SU-DHL-6 (cell line): ENCODE data around the gene HAUS5.
"Not testable (repeated sequence)": the region's sequence is repeated elsewhere in the genome, so short reads cannot be mapped to it uniquely, and the experiment has no call there.

Experiments used
- H2AFZ ChIP-seq: fragments of 200-600 bp; sonication (generic); 2 replicates; pipeline ENCODE4 v1.6.1; 2014; ENCODE audit warnings: low read depth, mild to moderate bottlenecking, moderate library complexity, mixed read lengths, antibody characterized with exemption, low read length; ENCODE audit not compliant: severe bottlenecking
- H3F3A ChIP-seq: fragments of 200-600 bp; shearing (Covaris generic); 2 replicates; pipeline ENCODE4 v1.6.0; 2016; ENCODE audit warnings: antibody characterized with exemption, mild to moderate bottlenecking; ENCODE audit not compliant: insufficient read depth
- H3K27ac ChIP-seq: fragments of 200-600 bp; sonication (generic); 2 replicates; pipeline ENCODE4 v1.5.1; 2016; ENCODE audit warnings: low read depth, mild to moderate bottlenecking, low read length, moderate library complexity, mixed read lengths
- H3K27me3 ChIP-seq: fragments of 200-600 bp; sonication (generic), shearing (Covaris generic); 2 replicates; pipeline ENCODE4 v1.6.0; 2014; ENCODE audit warnings: mild to moderate bottlenecking, low read length
- H3K36me3 ChIP-seq: fragments of 200-600 bp; sonication (generic); 2 replicates; pipeline ENCODE4 v1.6.1; 2014; ENCODE audit warnings: mild to moderate bottlenecking, low read length, mixed read lengths
- H3K4me2 ChIP-seq: fragments of 300-600, 200-600 bp; shearing (Covaris generic), sonication (generic); 2 replicates; pipeline ENCODE4 v1.6.0; 2014; ENCODE audit warnings: low read length, low read depth, mild to moderate bottlenecking; ENCODE audit not compliant: poor library complexity, severe bottlenecking
- H3K4me3 ChIP-seq: fragments of 200-600 bp; sonication (generic); 2 replicates; pipeline ENCODE4 v1.5.1; 2014; ENCODE audit warnings: antibody characterized with exemption, low read length, mild to moderate bottlenecking, mixed read lengths; ENCODE audit not compliant: insufficient read depth, poor library complexity, severe bottlenecking
- H3K79me2 ChIP-seq: fragments of 200-600 bp; sonication (generic); 2 replicates; pipeline ENCODE4 v1.6.1; 2014; ENCODE audit warnings: mild to moderate bottlenecking, low read length, moderate library complexity; ENCODE audit not compliant: insufficient read depth
- H3K9ac ChIP-seq: fragments of 200-600 bp; sonication (generic); 2 replicates; pipeline ENCODE4 v1.7.0; 2014; ENCODE audit warnings: mild to moderate bottlenecking, low read length
- H3K9me2 ChIP-seq: fragments of 200-600 bp; sonication (generic); replicated peaks from 2 replicates; pipeline ENCODE4 v1.6.1; 2014; ENCODE audit warnings: low read length; ENCODE audit not compliant: insufficient read depth
- H3K9me3 ChIP-seq: fragments of 200-600 bp; sonication (generic); 2 replicates; pipeline ENCODE4 v1.6.1; 2014; ENCODE audit warnings: low read length, mixed read lengths; ENCODE audit not compliant: insufficient read depth
- H4K20me1 ChIP-seq: fragments of 200-600 bp; sonication (generic); 2 replicates; pipeline ENCODE4 v1.6.1; 2014; ENCODE audit warnings: low read depth, mild to moderate bottlenecking, antibody characterized with exemption, low read length, moderate library complexity, mixed read lengths
- EZH2phosphoT487 ChIP-seq: fragments of 200-600 bp; sonication (generic), shearing (Covaris generic); conservative IDR thresholded peaks from 2 replicates; pipeline ENCODE4 v1.6.1; 2018; ENCODE audit warnings: mild to moderate bottlenecking, antibody characterized with exemption, low read length, moderate library complexity, mixed read lengths
- TF ChIP-seq, protein P1 (sequence below): fragments of 200-600 bp; sonication (generic); IDR thresholded peaks from one replicate; pipeline ENCODE4 v1.5.1; 2017; ENCODE audit warnings: antibody characterized with exemption, mild to moderate bottlenecking, low read length, moderate library complexity; ENCODE audit not compliant: insufficient read depth, poor library complexity, severe bottlenecking

HAUS5 gene

DNA sequence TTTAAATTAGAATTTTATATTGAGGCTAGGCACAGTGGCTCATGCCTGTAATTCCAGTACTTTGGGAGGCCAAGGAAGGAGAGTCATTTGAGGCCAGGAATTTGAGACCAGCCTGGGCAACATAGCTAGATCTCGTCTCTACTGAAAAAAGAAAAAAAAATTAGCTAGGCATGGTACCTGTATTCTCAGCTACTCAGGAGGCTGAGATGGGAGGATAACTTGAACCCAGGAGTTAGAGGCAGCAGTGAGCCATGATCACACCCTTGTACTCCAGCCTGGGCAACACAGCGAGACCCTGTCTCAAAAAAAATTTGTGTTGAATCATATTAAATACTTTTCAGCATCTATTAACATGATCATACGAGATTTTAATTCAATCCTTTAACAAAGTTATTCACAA, 21.7 kb upstream of the HAUS5 start:
- no peaks in the 10 kb centered on the region for H3K36me3 ChIP-seq
- no peak overlapping the region for H3K27ac ChIP-seq
- no peak overlapping the region for H2AFZ ChIP-seq
- H3F3A ChIP-seq: no peaks in the 10 kb centered on the region
- H4K20me1 ChIP-seq: no peaks in the 10 kb centered on the region
- H3K4me2 ChIP-seq: no peak overlapping the region
- H3K79me2 ChIP-seq: no peaks in the 10 kb centered on the region
- H3K27me3 ChIP-seq: no peaks in the 10 kb centered on the region
- no peaks in the 10 kb centered on the region for H3K9me3 ChIP-seq
- no peak overlapping the region for H3K9ac ChIP-seq
- H3K4me3 ChIP-seq: no peak overlapping the region
- TF ChIP-seq, protein P1, sequence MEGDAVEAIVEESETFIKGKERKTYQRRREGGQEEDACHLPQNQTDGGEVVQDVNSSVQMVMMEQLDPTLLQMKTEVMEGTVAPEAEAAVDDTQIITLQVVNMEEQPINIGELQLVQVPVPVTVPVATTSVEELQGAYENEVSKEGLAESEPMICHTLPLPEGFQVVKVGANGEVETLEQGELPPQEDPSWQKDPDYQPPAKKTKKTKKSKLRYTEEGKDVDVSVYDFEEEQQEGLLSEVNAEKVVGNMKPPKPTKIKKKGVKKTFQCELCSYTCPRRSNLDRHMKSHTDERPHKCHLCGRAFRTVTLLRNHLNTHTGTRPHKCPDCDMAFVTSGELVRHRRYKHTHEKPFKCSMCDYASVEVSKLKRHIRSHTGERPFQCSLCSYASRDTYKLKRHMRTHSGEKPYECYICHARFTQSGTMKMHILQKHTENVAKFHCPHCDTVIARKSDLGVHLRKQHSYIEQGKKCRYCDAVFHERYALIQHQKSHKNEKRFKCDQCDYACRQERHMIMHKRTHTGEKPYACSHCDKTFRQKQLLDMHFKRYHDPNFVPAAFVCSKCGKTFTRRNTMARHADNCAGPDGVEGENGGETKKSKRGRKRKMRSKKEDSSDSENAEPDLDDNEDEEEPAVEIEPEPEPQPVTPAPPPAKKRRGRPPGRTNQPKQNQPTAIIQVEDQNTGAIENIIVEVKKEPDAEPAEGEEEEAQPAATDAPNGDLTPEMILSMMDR: no peak
- no peak for TF ChIP-seq EZH2phosphoT487
- no peaks in the 10 kb centered on the region for H3K9me2 ChIP-seq

DNA sequence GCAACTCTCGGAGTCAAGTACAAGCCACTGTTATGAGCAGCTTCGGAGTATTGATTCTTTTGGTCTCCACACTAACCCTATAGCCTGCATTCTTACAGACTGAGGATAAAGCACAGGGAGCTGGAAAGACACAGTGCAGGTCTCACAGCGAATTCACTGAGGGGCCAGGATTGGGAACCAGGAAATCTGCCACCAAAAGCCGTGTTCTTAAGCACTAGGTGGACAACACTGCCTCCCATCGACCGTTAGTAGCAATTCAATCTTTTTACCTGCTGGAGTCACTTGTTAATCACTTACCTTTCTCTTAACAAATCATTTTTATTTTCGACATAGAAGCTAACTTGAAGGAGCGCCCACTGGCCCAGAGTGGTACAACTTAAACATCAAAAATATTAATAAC, 20.3 kb upstream of the HAUS5 start:
- H3K4me3 ChIP-seq: no peak overlapping the region
- H3K9ac ChIP-seq: no peak overlapping the region
- no peak overlapping the region for H2AFZ ChIP-seq
- TF ChIP-seq, protein P1: peak; percentile 49
- TF ChIP-seq EZH2phosphoT487: no peak
- H3K4me2 ChIP-seq: no peak overlapping the region
- H4K20me1 ChIP-seq: no peaks in the 10 kb centered on the region
- no peak overlapping the region for H3K27ac ChIP-seq
- no peaks in the 10 kb centered on the region for H3K9me3 ChIP-seq
- H3K27me3 ChIP-seq: no peaks in the 10 kb centered on the region
- H3F3A ChIP-seq: no peaks in the 10 kb centered on the region
- no peaks in the 10 kb centered on the region for H3K36me3 ChIP-seq
- H3K79me2 ChIP-seq: no peaks in the 10 kb centered on the region
- no peaks in the 10 kb centered on the region for H3K9me2 ChIP-seq

- H3K4me2 ChIP-seq, H3K9me3 ChIP-seq, H3K9ac ChIP-seq, H3K27me3 ChIP-seq, H3K9me2 ChIP-seq, H3K27ac ChIP-seq, H2AFZ ChIP-seq, H3K36me3 ChIP-seq, H4K20me1 ChIP-seq, H3F3A ChIP-seq, H3K4me3 ChIP-seq, H3K79me2 ChIP-seq: not testable (repeated sequence)
These were observed 17.5 kb upstream of the HAUS5 start for GRCh38 chr19:35595026-35595425.

- no peak overlapping the region for H3K4me2 ChIP-seq
- no peaks in the 10 kb centered on the region for H3K9me3 ChIP-seq
- H3K36me3 ChIP-seq: no peaks in the 10 kb centered on the region
- H3K79me2 ChIP-seq: no peaks in the 10 kb centered on the region
- no peak for TF ChIP-seq EZH2phosphoT487
- TF ChIP-seq, protein P1: no peak
- H3K27ac ChIP-seq: no peak overlapping the region
- H3K9me2 ChIP-seq: no peaks in the 10 kb centered on the region
- H3K9ac ChIP-seq: no peak overlapping the region
- H4K20me1 ChIP-seq: no peaks in the 10 kb centered on the region
- no peak overlapping the region for H2AFZ ChIP-seq
- H3K27me3 ChIP-seq: no peaks in the 10 kb centered on the region
- H3K4me3 ChIP-seq: no peak overlapping the region
- H3F3A ChIP-seq: no peaks in the 10 kb centered on the region
These were observed 16.6 kb upstream of the HAUS5 start for GRCh38 chr19:35595928-35596327.
